Glutamatergic neuron (in vitro differentiated cells): ENCODE results near the gene SLC13A4. TPM values are rescaled to one million over a fixed set of nuclear protein-coding genes. Genes with fewer than 3 reads are reported as not detected.
A peak's percentile ranks its signal among the peaks of the same experiment; 100 is the strongest.

Experiments
- DNase-seq: peaks from one replicate; pipeline ENCODE4 v3.0.0; 2022
- H3K27ac Mint-ChIP-seq: one replicate; pipeline ENCODE4 v1.8.0; 2020; ENCODE audit warnings: mild to moderate bottlenecking, mixed read lengths, inconsistent platforms; ENCODE audit not compliant: unreplicated experiment
- H3K27me3 Mint-ChIP-seq: one replicate; pipeline ENCODE4 v1.8.0; 2020; ENCODE audit warnings: mild to moderate bottlenecking, moderate library complexity, mixed read lengths, inconsistent platforms; ENCODE audit not compliant: unreplicated experiment
- H3K36me3 Mint-ChIP-seq: one replicate; pipeline ENCODE4 v1.8.0; 2020; ENCODE audit warnings: mild to moderate bottlenecking, mixed read lengths, inconsistent platforms; ENCODE audit not compliant: unreplicated experiment
- H3K4me1 Mint-ChIP-seq: one replicate; pipeline ENCODE4 v1.8.0; 2020; ENCODE audit warnings: mild to moderate bottlenecking, low read depth, mixed read lengths, inconsistent platforms; ENCODE audit not compliant: unreplicated experiment
- H3K4me3 Mint-ChIP-seq: one replicate; pipeline ENCODE4 v1.8.0; 2020; ENCODE audit warnings: mild to moderate bottlenecking, mixed read lengths, inconsistent platforms; ENCODE audit not compliant: unreplicated experiment
- H3K9me3 Mint-ChIP-seq: one replicate; pipeline ENCODE4 v1.8.0; 2020; ENCODE audit warnings: mild to moderate bottlenecking, moderate library complexity, mixed read lengths, inconsistent platforms; ENCODE audit not compliant: unreplicated experiment
- total RNA-seq: library from RNA; stranded (reverse); fragmentation: NEBNext Ultra II Directional; extraction: Animal tissue kit (Norgen Biotek cat#: 25700); gene quantifications from one replicate; pipeline ENCODE4 v1.2.1, GENCODE V29; 2021; ENCODE audit not compliant: unreplicated experiment
- TF ChIP-seq, protein P1 (sequence below): fragments of 200-600 bp; sonication (generic); IDR thresholded peaks from one replicate; pipeline ENCODE4 v1.5.0; 2021; ENCODE audit not compliant: partially characterized antibody, unreplicated experiment

The SLC13A4 gene
- total RNA-seq, 1 donor from 2014 or later: not detected

DNA sequence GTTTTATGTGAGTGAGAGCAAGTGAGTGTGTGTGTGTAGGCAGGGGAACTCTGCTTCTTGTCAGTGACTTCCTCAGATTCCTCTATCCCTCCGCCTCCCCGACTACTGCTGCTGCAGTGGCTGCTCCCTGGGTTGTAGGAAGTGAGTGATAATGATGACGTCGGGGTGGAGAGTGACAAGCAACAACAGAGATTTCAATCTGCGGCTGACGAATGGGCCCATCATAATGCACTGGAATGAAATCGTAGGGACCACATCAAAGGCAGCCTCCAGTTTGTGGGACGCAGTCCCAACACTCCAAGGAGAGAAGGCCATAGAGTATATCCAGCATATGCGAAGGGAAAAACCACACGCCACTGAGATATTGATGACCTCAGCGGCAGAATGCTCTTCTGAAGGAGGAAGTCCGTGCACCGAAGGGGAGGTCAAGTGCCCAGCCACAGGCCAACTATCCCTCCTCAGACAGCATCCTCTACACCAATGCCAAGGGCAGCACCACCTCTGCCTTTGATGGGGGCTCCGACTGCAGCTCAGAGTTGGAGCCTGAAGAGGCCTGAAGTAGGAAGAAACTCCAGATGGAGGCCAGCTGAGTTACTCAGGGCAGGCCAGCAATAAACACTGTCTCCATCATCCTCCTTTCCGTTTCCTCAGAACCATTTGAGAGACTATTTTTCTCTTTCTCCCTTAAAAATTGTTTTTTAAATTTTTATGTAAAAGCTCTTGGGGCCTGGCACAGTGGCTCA, 77.0 kb downstream of the SLC13A4 start:
- Mint-ChIP-seq H3K4me3 (no peak overlapping the region), H3K27me3 (no peaks in the 10 kb centered on the region), H3K36me3 (no peaks in the 10 kb centered on the region), H3K4me1 (no peaks in the 10 kb centered on the region), H3K27ac (no peak overlapping the region), H3K9me3 (peaks cover 2% of the 10 kb centered on the region)
- TF ChIP-seq, protein P1, sequence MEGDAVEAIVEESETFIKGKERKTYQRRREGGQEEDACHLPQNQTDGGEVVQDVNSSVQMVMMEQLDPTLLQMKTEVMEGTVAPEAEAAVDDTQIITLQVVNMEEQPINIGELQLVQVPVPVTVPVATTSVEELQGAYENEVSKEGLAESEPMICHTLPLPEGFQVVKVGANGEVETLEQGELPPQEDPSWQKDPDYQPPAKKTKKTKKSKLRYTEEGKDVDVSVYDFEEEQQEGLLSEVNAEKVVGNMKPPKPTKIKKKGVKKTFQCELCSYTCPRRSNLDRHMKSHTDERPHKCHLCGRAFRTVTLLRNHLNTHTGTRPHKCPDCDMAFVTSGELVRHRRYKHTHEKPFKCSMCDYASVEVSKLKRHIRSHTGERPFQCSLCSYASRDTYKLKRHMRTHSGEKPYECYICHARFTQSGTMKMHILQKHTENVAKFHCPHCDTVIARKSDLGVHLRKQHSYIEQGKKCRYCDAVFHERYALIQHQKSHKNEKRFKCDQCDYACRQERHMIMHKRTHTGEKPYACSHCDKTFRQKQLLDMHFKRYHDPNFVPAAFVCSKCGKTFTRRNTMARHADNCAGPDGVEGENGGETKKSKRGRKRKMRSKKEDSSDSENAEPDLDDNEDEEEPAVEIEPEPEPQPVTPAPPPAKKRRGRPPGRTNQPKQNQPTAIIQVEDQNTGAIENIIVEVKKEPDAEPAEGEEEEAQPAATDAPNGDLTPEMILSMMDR: no peak
- DNase-seq: no peak

DNA sequence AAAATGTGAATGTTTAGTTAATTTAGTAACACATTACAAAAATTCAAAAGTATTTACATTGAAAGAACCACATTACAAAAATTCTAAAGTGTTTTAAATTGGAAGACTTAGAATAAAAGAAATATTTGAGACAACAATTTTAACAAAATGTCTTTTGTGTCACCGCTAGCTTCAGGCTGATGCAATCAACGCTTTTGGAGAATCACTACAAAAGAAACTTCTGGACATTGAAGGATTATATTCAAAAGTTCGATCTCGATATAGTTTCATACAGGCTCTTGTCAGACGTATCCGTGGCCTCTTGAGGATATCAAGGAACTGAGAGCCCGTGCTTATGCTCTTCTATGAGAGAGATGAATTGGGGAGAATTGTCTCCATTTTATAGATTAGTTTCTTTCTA, 79.8 kb downstream of the SLC13A4 start:
- no peak for DNase-seq
- Mint-ChIP-seq H3K4me1 (no peaks in the 10 kb centered on the region), H3K36me3 (no peaks in the 10 kb centered on the region), H3K27ac (no peak overlapping the region), H3K4me3 (no peak overlapping the region), H3K27me3 (no peaks in the 10 kb centered on the region), H3K9me3 (peaks cover 2% of the 10 kb centered on the region)
- TF ChIP-seq, protein P1: no peak

DNA sequence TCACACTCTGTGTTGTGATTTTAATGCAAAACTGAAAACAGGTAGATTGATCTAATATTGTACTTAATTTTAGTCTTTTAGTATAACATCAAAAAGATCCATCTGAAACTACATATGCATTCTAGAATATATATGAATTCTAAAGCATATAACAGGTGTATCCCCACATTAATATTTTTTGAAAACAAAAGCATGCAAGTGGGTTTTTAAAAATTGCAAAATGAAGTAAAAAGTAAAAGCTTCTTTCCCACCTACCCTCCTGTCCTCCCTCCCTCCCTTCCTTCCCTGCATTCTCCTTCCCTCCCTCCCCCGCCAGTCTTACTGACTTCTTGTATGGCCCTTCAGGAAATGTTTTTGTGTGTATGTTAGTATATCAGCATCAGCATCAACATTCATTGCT, 80.2 kb downstream of the SLC13A4 start:
- TF ChIP-seq, protein P1: no peak
- no peak overlapping the region for H3K27ac Mint-ChIP-seq
- no peaks in the 10 kb centered on the region for H3K36me3 Mint-ChIP-seq
- peaks cover 2% of the 10 kb centered on the region for H3K9me3 Mint-ChIP-seq
- H3K27me3 Mint-ChIP-seq: no peaks in the 10 kb centered on the region
- H3K4me3 Mint-ChIP-seq: no peak overlapping the region
- no peak for DNase-seq
- no peaks in the 10 kb centered on the region for H3K4me1 Mint-ChIP-seq

DNA sequence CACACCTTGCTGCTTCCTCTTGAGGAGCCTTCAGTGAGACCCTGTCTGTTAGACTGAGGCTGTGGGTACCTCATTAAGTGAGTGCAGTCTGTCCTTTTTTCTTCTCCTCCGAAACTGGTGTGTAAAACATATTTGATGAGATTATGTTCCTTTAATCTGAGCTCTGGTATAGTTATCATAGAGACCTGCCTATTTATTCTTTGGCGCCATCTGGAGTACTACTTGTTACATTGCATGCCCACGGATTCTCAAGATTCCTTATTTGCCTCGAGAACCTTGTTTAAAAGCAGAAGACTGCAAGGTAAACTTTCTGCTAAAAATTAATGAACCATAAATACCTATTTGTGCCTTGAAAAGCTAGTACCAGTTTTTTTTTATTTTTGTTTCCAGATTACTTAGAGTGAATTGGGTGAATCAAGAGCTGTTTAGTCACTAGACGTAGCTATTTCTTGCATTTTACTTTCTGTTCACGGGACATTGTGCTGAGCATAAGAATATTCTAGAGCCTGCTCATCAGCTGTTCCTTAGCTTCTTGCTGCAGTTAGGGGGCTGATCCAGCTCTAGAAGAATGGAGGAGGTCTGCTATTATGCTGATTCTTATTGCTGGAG, 82.6 kb downstream of the SLC13A4 start:
- Mint-ChIP-seq H3K27ac (no peak overlapping the region), H3K27me3 (no peaks in the 10 kb centered on the region), H3K36me3 (no peaks in the 10 kb centered on the region), H3K4me3 (no peak overlapping the region), H3K9me3 (no peaks in the 10 kb centered on the region), H3K4me1 (no peaks in the 10 kb centered on the region)
- DNase-seq: no peak
- TF ChIP-seq, protein P1: peak; percentile 61

DNA sequence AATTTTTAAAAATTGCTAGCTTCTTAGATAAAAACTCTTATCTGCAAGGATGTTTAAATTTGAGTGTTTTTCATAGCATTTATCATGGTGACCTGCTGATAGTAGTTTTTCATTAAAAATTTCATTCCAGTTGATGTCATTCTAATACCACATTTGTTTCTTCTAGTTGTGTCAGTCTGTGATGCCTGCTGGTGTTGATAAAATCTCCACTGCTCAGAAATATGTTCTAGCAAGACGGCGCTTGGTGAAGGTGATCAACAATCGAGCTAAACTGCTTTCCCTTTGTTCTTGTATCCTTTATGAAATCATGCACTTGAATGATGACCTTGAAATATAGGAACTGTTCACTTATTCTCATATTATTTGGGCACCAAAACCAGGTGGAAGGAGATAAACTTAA, 83.3 kb downstream of the SLC13A4 start:
- H3K4me3 Mint-ChIP-seq: no peak overlapping the region
- H3K4me1 Mint-ChIP-seq: no peaks in the 10 kb centered on the region
- no peaks in the 10 kb centered on the region for H3K36me3 Mint-ChIP-seq
- H3K27me3 Mint-ChIP-seq: no peaks in the 10 kb centered on the region
- H3K27ac Mint-ChIP-seq: no peak overlapping the region
- no peaks in the 10 kb centered on the region for H3K9me3 Mint-ChIP-seq
- TF ChIP-seq, protein P1: no peak
- no peak for DNase-seq
